Measurements from ENCODE around the gene SMCR8.
"Not testable (repeated sequence)": the region's sequence is repeated elsewhere in the genome, so short reads cannot be mapped to it uniquely, and the experiment has no call there.

The SMCR8 gene

GRCh38 chr17:18318117-18318516 is 3.0 kb downstream of the SMCR8 start:
- DNase-seq (no peak), ATAC-seq (no peak)

- ATAC-seq, result no peak
- no peak for DNase-seq
Observed at GRCh38 chr17:18318771-18319450, 3.8 kb downstream of the SMCR8 start.

GRCh38 chr17:18319604-18320256 is 4.6 kb downstream of the SMCR8 start:
- ATAC-seq (no peak), DNase-seq (no peak)

- ATAC-seq, result no peak
- DNase-seq, result no peak
Observed at GRCh38 chr17:18320301-18320700, 5.2 kb downstream of the SMCR8 start.

- no peak for ATAC-seq
- DNase-seq, result no peak
Observed at GRCh38 chr17:18321309-18321708, 6.2 kb downstream of the SMCR8 start.

- no peak for DNase-seq
- no peak for ATAC-seq
Observed at GRCh38 chr17:18322522-18322921, 7.4 kb downstream of the SMCR8 start.

GRCh38 chr17:18323007-18323406 is 7.9 kb downstream of the SMCR8 start:
- DNase-seq (no peak), ATAC-seq (no peak)

GRCh38 chr17:18323507-18324139 is 8.5 kb downstream of the SMCR8 start:
- DNase-seq (no peak), ATAC-seq (no peak)

GRCh38 chr17:18324140-18325050 is 9.3 kb downstream of the SMCR8 start:
- ATAC-seq (no peak), DNase-seq (no peak)

GRCh38 chr17:18326039-18326438 is 10.9 kb downstream of the SMCR8 start:
- no peak for ATAC-seq

GRCh38 chr17:18326572-18326971 is 11.5 kb downstream of the SMCR8 start:
- no peak for DNase-seq
- no peak for ATAC-seq

More at GRCh38 chr17:18326039-18326438, 10.9 kb downstream of the SMCR8 start:
- DNase-seq, result no peak

GRCh38 chr17:18327093-18327492 is 12.0 kb downstream of the SMCR8 start:
- DNase-seq (no peak), ATAC-seq (no peak)

GRCh38 chr17:18327556-18327955 is 12.5 kb downstream of the SMCR8 start:
- DNase-seq (no peak), ATAC-seq (no peak)

GRCh38 chr17:18328643-18329204 is 13.6 kb downstream of the SMCR8 start:
- ATAC-seq, result no peak
- DNase-seq, result no peak

- no peak for DNase-seq
- ATAC-seq, result no peak
Observed at GRCh38 chr17:18331879-18332278, 16.8 kb downstream of the SMCR8 start.

GRCh38 chr17:18332909-18333489 is 17.9 kb downstream of the SMCR8 start:
- no peak for ATAC-seq
- no peak for DNase-seq

GRCh38 chr17:18338158-18338557 is 23.1 kb downstream of the SMCR8 start:
- ATAC-seq, DNase-seq: not testable (repeated sequence)

GRCh38 chr17:18339933-18340332 is 24.8 kb downstream of the SMCR8 start:
- ATAC-seq, result no peak

GRCh38 chr17:18344021-18344420 is 28.9 kb downstream of the SMCR8 start:
- no peak for ATAC-seq
- no peak for DNase-seq

More at GRCh38 chr17:18339933-18340332, 24.8 kb downstream of the SMCR8 start:
- no peak for DNase-seq

GRCh38 chr17:18353541-18353940 is 38.4 kb downstream of the SMCR8 start:
- no peak for DNase-seq
- ATAC-seq, result no peak

GRCh38 chr17:18356624-18357023 is 41.5 kb downstream of the SMCR8 start:
- ATAC-seq, result no peak

GRCh38 chr17:18360518-18360917 is 45.4 kb downstream of the SMCR8 start:
- ATAC-seq (no peak), DNase-seq (no peak)

More at GRCh38 chr17:18356624-18357023, 41.5 kb downstream of the SMCR8 start:
- no peak for DNase-seq
